IMR-90 (cell line): ENCODE data around the gene PIP5K1C.

Source experiments
- BHLHE40 ChIP-seq: fragments of 150-350 bp; IDR thresholded peaks from 2 replicates; pipeline ENCODE4 v1.6.1; 2016; ENCODE audit warnings: mild to moderate bottlenecking, low read depth, low read length
- CEBPB ChIP-seq: IDR thresholded peaks from 2 replicates; pipeline ENCODE4 v1.6.1; 2012; ENCODE audit warnings: low read depth, low read length, improper control_type of control experiment
- MAFK ChIP-seq: IDR thresholded peaks from 2 replicates; pipeline ENCODE4 v1.6.1; 2012; ENCODE audit warnings: low read depth, low read length, improper control_type of control experiment
- MAZ ChIP-seq: IDR thresholded peaks from 2 replicates; pipeline ENCODE4 v1.6.1; 2012; ENCODE audit warnings: low read depth, mild to moderate bottlenecking, low read length, improper control_type of control experiment, moderate library complexity, borderline replicate concordance
- MXI1 ChIP-seq: IDR thresholded peaks from 2 replicates; pipeline ENCODE4 v1.6.1; 2012; ENCODE audit warnings: low read depth, mild to moderate bottlenecking, low read length, moderate library complexity, borderline replicate concordance
- POLR2A ChIP-seq: IDR thresholded peaks from 2 replicates; pipeline ENCODE4 v1.6.1; 2012; ENCODE audit warnings: mild to moderate bottlenecking, low read depth, low read length
- RAD21 ChIP-seq: IDR thresholded peaks from 2 replicates; pipeline ENCODE4 v1.6.1; 2012; ENCODE audit warnings: low read length, improper control_type of control experiment
- RFX5 ChIP-seq: IDR thresholded peaks from 2 replicates; pipeline ENCODE4 v1.8.0; 2012; ENCODE audit warnings: low read depth, mild to moderate bottlenecking, low read length, moderate library complexity
- SMC3 ChIP-seq: fragments of 150-350 bp; IDR thresholded peaks from 2 replicates; pipeline ENCODE4 v1.6.1; 2016; ENCODE audit warnings: low read depth, mild to moderate bottlenecking, antibody characterized with exemption, low read length, moderate library complexity
- USF2 ChIP-seq: fragments of 150-350 bp; IDR thresholded peaks from 2 replicates; pipeline ENCODE4 v1.6.1; 2017; ENCODE audit warnings: mild to moderate bottlenecking, antibody characterized with exemption, low read length, low read depth
- TF ChIP-seq, protein P1 (sequence below): conservative IDR thresholded peaks from 2 replicates; pipeline ENCODE4 v1.5.1; 2012; ENCODE audit warnings: mild to moderate bottlenecking, low read depth, low read length, improper control_type of control experiment
- TF ChIP-seq, protein P2 (sequence below): fragments of 150-350 bp; IDR thresholded peaks from 2 replicates; pipeline ENCODE4 v1.6.1; 2016; ENCODE audit warnings: low read depth, mild to moderate bottlenecking, low read length, moderate library complexity, borderline replicate concordance

- no peak for TF ChIP-seq POLR2A
- TF ChIP-seq, protein P1, sequence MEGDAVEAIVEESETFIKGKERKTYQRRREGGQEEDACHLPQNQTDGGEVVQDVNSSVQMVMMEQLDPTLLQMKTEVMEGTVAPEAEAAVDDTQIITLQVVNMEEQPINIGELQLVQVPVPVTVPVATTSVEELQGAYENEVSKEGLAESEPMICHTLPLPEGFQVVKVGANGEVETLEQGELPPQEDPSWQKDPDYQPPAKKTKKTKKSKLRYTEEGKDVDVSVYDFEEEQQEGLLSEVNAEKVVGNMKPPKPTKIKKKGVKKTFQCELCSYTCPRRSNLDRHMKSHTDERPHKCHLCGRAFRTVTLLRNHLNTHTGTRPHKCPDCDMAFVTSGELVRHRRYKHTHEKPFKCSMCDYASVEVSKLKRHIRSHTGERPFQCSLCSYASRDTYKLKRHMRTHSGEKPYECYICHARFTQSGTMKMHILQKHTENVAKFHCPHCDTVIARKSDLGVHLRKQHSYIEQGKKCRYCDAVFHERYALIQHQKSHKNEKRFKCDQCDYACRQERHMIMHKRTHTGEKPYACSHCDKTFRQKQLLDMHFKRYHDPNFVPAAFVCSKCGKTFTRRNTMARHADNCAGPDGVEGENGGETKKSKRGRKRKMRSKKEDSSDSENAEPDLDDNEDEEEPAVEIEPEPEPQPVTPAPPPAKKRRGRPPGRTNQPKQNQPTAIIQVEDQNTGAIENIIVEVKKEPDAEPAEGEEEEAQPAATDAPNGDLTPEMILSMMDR: no peak
- TF ChIP-seq RFX5: no peak
- TF ChIP-seq RAD21: no peak
- no peak for TF ChIP-seq MAFK
- TF ChIP-seq SMC3: no peak
- TF ChIP-seq, protein P2, sequence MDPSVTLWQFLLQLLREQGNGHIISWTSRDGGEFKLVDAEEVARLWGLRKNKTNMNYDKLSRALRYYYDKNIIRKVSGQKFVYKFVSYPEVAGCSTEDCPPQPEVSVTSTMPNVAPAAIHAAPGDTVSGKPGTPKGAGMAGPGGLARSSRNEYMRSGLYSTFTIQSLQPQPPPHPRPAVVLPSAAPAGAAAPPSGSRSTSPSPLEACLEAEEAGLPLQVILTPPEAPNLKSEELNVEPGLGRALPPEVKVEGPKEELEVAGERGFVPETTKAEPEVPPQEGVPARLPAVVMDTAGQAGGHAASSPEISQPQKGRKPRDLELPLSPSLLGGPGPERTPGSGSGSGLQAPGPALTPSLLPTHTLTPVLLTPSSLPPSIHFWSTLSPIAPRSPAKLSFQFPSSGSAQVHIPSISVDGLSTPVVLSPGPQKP: no peak
- TF ChIP-seq CEBPB: no peak
- TF ChIP-seq USF2: no peak
- TF ChIP-seq MAZ: no peak
- TF ChIP-seq BHLHE40: no peak
- no peak for TF ChIP-seq MXI1
Measured at GRCh38 chr19:3618811-3619630, 81.2 kb downstream of the PIP5K1C start.
